ENCODE results near the gene FGFR1OP2. TPM values are rescaled to one million over a fixed set of nuclear protein-coding genes. Genes with fewer than 3 reads are reported as not detected.
"Not testable (repeated sequence)": the region's sequence is repeated elsewhere in the genome, so short reads cannot be mapped to it uniquely, and the experiment has no call there.

FGFR1OP2 gene
- total RNA-seq, 5 donors from 2014 or later (not counting 1 experiment from before 2014, with no cell fraction given) = 51.7 to 83.6 (median 71.3) TPM

- ATAC-seq (replicated peaks in 1 of 4) (no peak), DNase-seq (no peak)
- no peak overlapping the region for H3K27ac Mint-ChIP-seq
- POLR2A ChIA-PET = no interaction called here
- H3K9me3 Mint-ChIP-seq = no peaks in the 10 kb centered on the region
- Histone ChIP-seq H3K4me3 (ENCODE audit: control insufficient read depth in 1 of 2, extremely low read depth in 1 of 2, low read length in 1 of 2) (no peak overlapping the region), H3K36me3 (ENCODE audit: control insufficient read depth in 2 of 2, extremely low read depth in 1 of 2, insufficient read depth in 1 of 2, low read length in 1 of 2) (peaks cover 1 to 39% of the 10 kb centered on the region in 2 donors), H3K4me1 (ENCODE audit: control insufficient read depth in 1 of 2, extremely low read depth in 1 of 2, insufficient read depth in 2 of 2, low read length in 2 of 2) (peaks cover 5 to 8% of the 10 kb centered on the region in 2 experiments), H3K27ac (ENCODE audit: low read length) (no peak overlapping the region), H3K27me3 (replicated peaks in 1 of 2; ENCODE audit: control insufficient read depth in 2 of 2, extremely low read depth in 1 of 2, insufficient read depth in 2 of 2, low read length in 1 of 2) (no peaks in the 10 kb centered on the region), H3K9me3 (no peaks in the 10 kb centered on the region)
- WGBS (ENCODE audit: insufficient coverage) = 45% methylated on average over 2 of the region's 4 CpGs
- H3K4me1 Mint-ChIP-seq = peaks cover 47 to 63% (median 56%) of the 10 kb centered on the region in 3 donors
- H3K36me3 Mint-ChIP-seq = peaks cover 50% of the 10 kb centered on the region
- no peak overlapping the region for H3K4me3 Mint-ChIP-seq
- H3K27me3 Mint-ChIP-seq = no peaks in the 10 kb centered on the region
- CTCF ChIA-PET = interaction anchor here in 1 of 2 donors (0.5 to 0.9 kb wide), 2 partner anchors 13 to 18 kb away, joined by 3 to 4 read pairs; no protein-coding TSS in a partner anchor
Observed at GRCh38 chr12:26954027-26954426, 15.8 kb downstream of the FGFR1OP2 start.

- H3K4me1 ChIP-seq (ENCODE audit: control insufficient read depth in 1 of 2, extremely low read depth in 1 of 2, insufficient read depth in 2 of 2, low read length in 2 of 2); H3K9me3 ChIP-seq; CTCF ChIA-PET; DNase-seq; H3K9me3 Mint-ChIP-seq; H3K27me3 ChIP-seq (replicated peaks in 1 of 2; ENCODE audit: control insufficient read depth in 2 of 2, extremely low read depth in 1 of 2, insufficient read depth in 2 of 2, low read length in 1 of 2); H3K27me3 Mint-ChIP-seq; H3K4me3 ChIP-seq (ENCODE audit: control insufficient read depth in 1 of 2, extremely low read depth in 1 of 2, low read length in 1 of 2); H3K4me3 Mint-ChIP-seq; H3K4me1 Mint-ChIP-seq; ATAC-seq (replicated peaks in 1 of 4); POLR2A ChIA-PET; H3K27ac ChIP-seq (ENCODE audit: low read length): not testable (repeated sequence)
- H3K27ac Mint-ChIP-seq = peak overlapping the region in 1 of 2 donors; percentile 4
- peaks cover 5 to 56% of the 10 kb centered on the region in 2 donors for H3K36me3 ChIP-seq (ENCODE audit: control insufficient read depth in 2 of 2, extremely low read depth in 1 of 2, insufficient read depth in 1 of 2, low read length in 1 of 2)
- H3K36me3 Mint-ChIP-seq = peaks cover 59% of the 10 kb centered on the region
- WGBS (ENCODE audit: insufficient coverage) = 100% methylated on average over 4 of the region's 7 CpGs
Observed at GRCh38 chr12:26961391-26961790, 23.1 kb downstream of the FGFR1OP2 start.

GRCh38 chr12:26961803-26962202 lies 23.5 kb downstream of the FGFR1OP2 start:
- Mint-ChIP-seq H3K36me3 (peaks cover 57% of the 10 kb centered on the region), H3K9me3 (no peaks in the 10 kb centered on the region), H3K27me3 (no peaks in the 10 kb centered on the region), H3K4me3 (no peak overlapping the region), H3K4me1 (peaks cover 2 to 6% (median 5%) of the 10 kb centered on the region in 3 donors), H3K27ac (peak overlapping the region in 1 of 2 donors; percentile 4)
- Histone ChIP-seq H3K27me3 (replicated peaks in 1 of 2; ENCODE audit: control insufficient read depth in 2 of 2, extremely low read depth in 1 of 2, insufficient read depth in 2 of 2, low read length in 1 of 2) (no peaks in the 10 kb centered on the region), H3K9me3 (no peaks in the 10 kb centered on the region), H3K4me3 (ENCODE audit: control insufficient read depth in 1 of 2, extremely low read depth in 1 of 2, low read length in 1 of 2) (no peak overlapping the region), H3K36me3 (ENCODE audit: control insufficient read depth in 2 of 2, extremely low read depth in 1 of 2, insufficient read depth in 1 of 2, low read length in 1 of 2) (peaks cover 5 to 55% of the 10 kb centered on the region in 2 donors), H3K4me1 (ENCODE audit: control insufficient read depth in 1 of 2, extremely low read depth in 1 of 2, insufficient read depth in 2 of 2, low read length in 2 of 2) (no peaks in the 10 kb centered on the region), H3K27ac (ENCODE audit: low read length) (no peak overlapping the region)
- 88% methylated on average over 1 of the region's 1 CpG for WGBS (ENCODE audit: insufficient coverage)
- ChIA-PET POLR2A (no interaction called here), CTCF (no interaction called here)
- ATAC-seq (replicated peaks in 1 of 4) (no peak), DNase-seq (no peak)

GRCh38 chr12:26963413-26963812 lies 25.1 kb downstream of the FGFR1OP2 start:
- Histone ChIP-seq H3K9me3 (no peaks in the 10 kb centered on the region), H3K36me3 (ENCODE audit: control insufficient read depth in 2 of 2, extremely low read depth in 1 of 2, insufficient read depth in 1 of 2, low read length in 1 of 2) (peaks cover 5 to 51% of the 10 kb centered on the region in 2 donors), H3K4me3 (ENCODE audit: control insufficient read depth in 1 of 2, extremely low read depth in 1 of 2, low read length in 1 of 2) (no peak overlapping the region), H3K27me3 (replicated peaks in 1 of 2; ENCODE audit: control insufficient read depth in 2 of 2, extremely low read depth in 1 of 2, insufficient read depth in 2 of 2, low read length in 1 of 2) (no peaks in the 10 kb centered on the region), H3K27ac (ENCODE audit: low read length) (no peak overlapping the region), H3K4me1 (ENCODE audit: control insufficient read depth in 1 of 2, extremely low read depth in 1 of 2, insufficient read depth in 2 of 2, low read length in 2 of 2) (no peaks in the 10 kb centered on the region)
- CTCF ChIA-PET = no interaction called here
- Mint-ChIP-seq H3K27ac (peak overlapping the region in 1 of 2 donors; percentile 22), H3K4me1 (peaks cover 2 to 5% (median 5%) of the 10 kb centered on the region in 3 donors), H3K27me3 (no peaks in the 10 kb centered on the region), H3K4me3 (no peak overlapping the region), H3K36me3 (peaks cover 49% of the 10 kb centered on the region), H3K9me3 (no peaks in the 10 kb centered on the region)
- DNase-seq (no peak), ATAC-seq (replicated peaks in 1 of 4) (no peak)
- whole genome bisulfite sequencing (ENCODE audit: insufficient coverage) = no CpG with 5 or more reads among the region's 1 CpG
- POLR2A ChIA-PET = no interaction called here

- peaks cover 39% of the 10 kb centered on the region for H3K36me3 Mint-ChIP-seq
- ATAC-seq (replicated peaks in 1 of 4) (no peak), DNase-seq (no peak)
- H3K4me3 Mint-ChIP-seq = no peak overlapping the region
- Histone ChIP-seq H3K4me3 (ENCODE audit: control insufficient read depth in 1 of 2, extremely low read depth in 1 of 2, low read length in 1 of 2) (no peak overlapping the region), H3K9me3 (no peaks in the 10 kb centered on the region), H3K4me1 (ENCODE audit: control insufficient read depth in 1 of 2, extremely low read depth in 1 of 2, insufficient read depth in 2 of 2, low read length in 2 of 2) (peaks cover 2 to 5% of the 10 kb centered on the region in 2 experiments), H3K27ac (ENCODE audit: low read length) (no peak overlapping the region), H3K27me3 (replicated peaks in 1 of 2; ENCODE audit: control insufficient read depth in 2 of 2, extremely low read depth in 1 of 2, insufficient read depth in 2 of 2, low read length in 1 of 2) (no peaks in the 10 kb centered on the region), H3K36me3 (ENCODE audit: control insufficient read depth in 2 of 2, extremely low read depth in 1 of 2, insufficient read depth in 1 of 2, low read length in 1 of 2) (peaks cover 5 to 36% of the 10 kb centered on the region in 2 donors)
- CTCF ChIA-PET = interaction anchor here in 1 of 2 donors (0.7 kb wide), 1 partner anchor 376 kb away, joined by 4 read pairs; no protein-coding TSS in a partner anchor
- POLR2A ChIA-PET = interaction anchor here in 1 of 2 donors (0.6 kb wide), 1 partner anchor 156 kb away, joined by 7 read pairs; no protein-coding TSS in a partner anchor
- no peaks in the 10 kb centered on the region for H3K9me3 Mint-ChIP-seq
- peaks cover 15 to 18% (median 17%) of the 10 kb centered on the region in 3 donors for H3K4me1 Mint-ChIP-seq
- no peaks in the 10 kb centered on the region for H3K27me3 Mint-ChIP-seq
- WGBS (ENCODE audit: insufficient coverage) = 100% methylated on average over 3 of the region's 3 CpGs
- no peak overlapping the region for H3K27ac Mint-ChIP-seq
Observed at GRCh38 chr12:26966842-26967241, 28.6 kb downstream of the FGFR1OP2 start.

GRCh38 chr12:26970136-26970535 lies 31.9 kb downstream of the FGFR1OP2 start:
- POLR2A ChIA-PET = interaction anchor here in 1 of 2 donors (0.6 kb wide), 1 partner anchor 60 kb away, joined by 9 read pairs; no protein-coding TSS in a partner anchor
- H3K27ac ChIP-seq (ENCODE audit: low read length) = peak overlapping the region; percentile 43
- 100% methylated on average over 1 of the region's 2 CpGs for WGBS (ENCODE audit: insufficient coverage)

More at GRCh38 chr12:26970136-26970535, 31.9 kb downstream of the FGFR1OP2 start:
- Histone ChIP-seq H3K4me1 (ENCODE audit: control insufficient read depth in 1 of 2, extremely low read depth in 1 of 2, insufficient read depth in 2 of 2, low read length in 2 of 2) (peaks cover 5 to 13% of the 10 kb centered on the region in 2 experiments), H3K9me3 (no peaks in the 10 kb centered on the region), H3K27me3 (replicated peaks in 1 of 2; ENCODE audit: control insufficient read depth in 2 of 2, extremely low read depth in 1 of 2, insufficient read depth in 2 of 2, low read length in 1 of 2) (no peaks in the 10 kb centered on the region), H3K36me3 (ENCODE audit: control insufficient read depth in 2 of 2, extremely low read depth in 1 of 2, insufficient read depth in 1 of 2, low read length in 1 of 2) (peaks cover 0 to 35% of the 10 kb centered on the region in 2 donors), H3K4me3 (ENCODE audit: control insufficient read depth in 1 of 2, extremely low read depth in 1 of 2, low read length in 1 of 2) (no peak overlapping the region)
- no peak for DNase-seq
- Mint-ChIP-seq H3K36me3 (peaks cover 38% of the 10 kb centered on the region), H3K27ac (peak overlapping the region; percentile 44 to 58), H3K27me3 (no peaks in the 10 kb centered on the region), H3K4me3 (no peak overlapping the region), H3K9me3 (no peaks in the 10 kb centered on the region), H3K4me1 (peaks cover 13 to 21% (median 20%) of the 10 kb centered on the region in 3 donors)
- ATAC-seq (replicated peaks in 1 of 4) = no peak
- CTCF ChIA-PET = no interaction called here
